K562 (cell line): ENCODE results near the gene HEG1. TPM values are rescaled to one million over a fixed set of nuclear protein-coding genes. Genes with fewer than 3 reads are reported as not detected.

Experiments used
- ATAC-seq: fragments of 200-7000 bp; cut with Tn5 transposase; 3 replicates; pipeline ENCODE4 v1.9.1; 2020; ENCODE audit warnings: moderate library complexity
- BruUV-seq: library from RNA; stranded (reverse); fragments of 400-500 nt; replicated peaks from 2 replicates; lab custom pipeline; 2021; lab: Mats Ljungman, UMichigan
- CTCF ChIA-PET: fragments of 300-600 bp; formaldehyde crosslinking; extraction: SDS; loops from one replicate; lab custom pipeline; 2021; ENCODE audit warnings: low intra/inter-chr PET ratio; lab: Yijun Ruan, JAX
- POLR2A ChIA-PET: fragments of 300-600, 350-650 bp; sonication (Branson Sonifier 250); formaldehyde crosslinking; extraction: SDS; loops from one replicate; lab custom pipeline; 2021; ENCODE audit warnings: antibody characterized with exemption, inconsistent platforms; lab: Yijun Ruan, JAX
- DNase-seq, 4 experiments: peaks; one replicate each; pipeline versions ENCODE4 v3.0.0 to v3.0.0-alpha.2; 2011 to 2018; ENCODE audit warnings: low spot score in 3 of 4, mixed read lengths in 3 of 4; ENCODE audit errors: extremely low read depth in 1 of 4
- FAIRE-seq: peaks from 2 replicates; lab custom pipeline; 2011; peaks lifted over from hg19 to GRCh38; lab: Jason Lieb, UNC
- H2AFZ ChIP-seq: 2 replicates; pipeline ENCODE4 v1.6.0; 2011; ENCODE audit warnings: low read depth, low read length, control low read depth, inconsistent platforms
- H3K27ac ChIP-seq: fragments of 200-600 bp; 3 replicates; pipeline ENCODE4 v1.8.0; 2011; ENCODE audit warnings: low read depth, mild to moderate bottlenecking, control low read depth, inconsistent platforms, low read length, moderate library complexity, mixed read lengths; ENCODE audit errors: extremely low read depth
- H3K27me3 ChIP-seq, 2 experiments: fragments of 300-600 bp in 1 of 2; 2 replicates in 1 of 2; 3 replicates in 1 of 2; pipeline versions ENCODE4 v1.6.0 to v1.8.0; 2011; ENCODE audit warnings: inconsistent platforms in 2 of 2, low read length in 2 of 2, mild to moderate bottlenecking in 1 of 2, mixed read lengths in 1 of 2, moderate library complexity in 1 of 2; ENCODE audit not compliant: control insufficient read depth in 2 of 2, insufficient read depth in 2 of 2
- H3K36me3 ChIP-seq: fragments of 300-600 bp; 3 replicates; pipeline ENCODE4 v1.8.0; 2011; ENCODE audit warnings: mild to moderate bottlenecking, low read length, inconsistent platforms; ENCODE audit not compliant: control insufficient read depth, insufficient read depth
- H3K4me1 ChIP-seq, 2 experiments: fragments of 200-600 bp in 1 of 2; replicated peaks in 1 of 2; 2 replicates in 1 of 2; 3 replicates in 1 of 2; pipeline versions ENCODE4 v1.5.1 to v1.8.0; 2011; ENCODE audit warnings: inconsistent platforms in 2 of 2, low read length in 2 of 2, mild to moderate bottlenecking in 1 of 2, mixed read lengths in 1 of 2, moderate library complexity in 1 of 2; ENCODE audit not compliant: control insufficient read depth in 2 of 2, insufficient read depth in 2 of 2
- H3K4me2 ChIP-seq: 2 replicates; pipeline ENCODE4 v1.6.1; 2011; ENCODE audit warnings: low read length, control low read depth, inconsistent platforms, mixed read lengths; ENCODE audit not compliant: insufficient read depth
- H3K4me3 ChIP-seq: fragments of 200-600 bp; sonication (generic), shearing (Covaris generic); 2 replicates; pipeline ENCODE4 v1.5.1; 2016; ENCODE audit warnings: control low read depth, inconsistent platforms
- H3K79me2 ChIP-seq: fragments of 200-600 bp; 3 replicates; pipeline ENCODE4 v1.8.0; 2011; ENCODE audit warnings: low read length, inconsistent platforms; ENCODE audit not compliant: control insufficient read depth, insufficient read depth
- H3K9ac ChIP-seq, 2 experiments: 2 replicates each; pipeline versions ENCODE4 v1.6.0 to v1.6.1; 2011; ENCODE audit warnings: low read depth in 2 of 2, low read length in 2 of 2, control low read depth in 1 of 2, inconsistent platforms in 1 of 2, mild to moderate bottlenecking in 1 of 2, mixed read lengths in 1 of 2; ENCODE audit not compliant: insufficient read depth in 1 of 2
- H3K9me1 ChIP-seq: one replicate; pipeline ENCODE4 v1.6.0; 2011; ENCODE audit warnings: inconsistent platforms, mild to moderate bottlenecking, low read length, moderate library complexity; ENCODE audit not compliant: control insufficient read depth, insufficient read depth
- H3K9me3 ChIP-seq: replicated peaks from 2 replicates; pipeline ENCODE4 v1.5.1; 2011; ENCODE audit warnings: low read depth, low read length, inconsistent platforms; ENCODE audit not compliant: control insufficient read depth, insufficient read depth
- H4K20me1 ChIP-seq: replicated peaks from 2 replicates; pipeline ENCODE4 v1.6.1; 2011; ENCODE audit warnings: low read length, inconsistent platforms, mixed read lengths; ENCODE audit not compliant: control insufficient read depth, insufficient read depth
- FOXA1 ChIP-seq: fragments of 450-650 bp; IDR thresholded peaks from 2 replicates; pipeline ENCODE4 v1.6.1; 2016; ENCODE audit warnings: mild to moderate bottlenecking, borderline replicate concordance
- IRF2 ChIP-seq: sonication (generic); formaldehyde crosslinking; IDR thresholded peaks from 2 replicates; pipeline ENCODE4 v1.8.1; 2022; ENCODE audit warnings: mild to moderate bottlenecking, missing genetic modification reagents
- KLF1 ChIP-seq: fragments of 450-650 bp; IDR thresholded peaks from 2 replicates; pipeline ENCODE4 v1.6.1; 2016; ENCODE audit warnings: missing genetic modification characterization, missing compliant biosample characterization
- MAFK ChIP-seq: IDR thresholded peaks from 2 replicates; pipeline ENCODE4 v1.6.1; 2011; ENCODE audit warnings: low read length, improper control_type of control experiment
- NR2F6 ChIP-seq: fragments of 450-650 bp; formaldehyde crosslinking; IDR thresholded peaks from 2 replicates; pipeline ENCODE4 v1.4.0; 2020; ENCODE audit warnings: mild to moderate bottlenecking
- POLR3A ChIP-seq: IDR thresholded peaks from 2 replicates; pipeline ENCODE4 v1.6.1; 2011; ENCODE audit warnings: borderline replicate concordance, mild to moderate bottlenecking, moderate library complexity; ENCODE audit not compliant: insufficient read length, insufficient read depth; ENCODE audit errors: extremely low read depth
- PYGO2 ChIP-seq: fragments of 450-650 bp; IDR thresholded peaks from 2 replicates; pipeline ENCODE4 v1.6.1; 2016; ENCODE audit warnings: mild to moderate bottlenecking, missing genetic modification characterization, moderate library complexity, missing compliant biosample characterization
- SIRT6 ChIP-seq: IDR thresholded peaks from one replicate; pipeline ENCODE4 v1.6.1; 2012; ENCODE audit warnings: low read depth, mild to moderate bottlenecking, control low read depth, inconsistent platforms, low read length, moderate library complexity
- SNIP1 ChIP-seq: fragments of 450-650 bp; IDR thresholded peaks from 2 replicates; pipeline ENCODE4 v1.7.1; 2017; ENCODE audit warnings: low read depth, mild to moderate bottlenecking
- YBX1 ChIP-seq: fragments of 450-650 bp; IDR thresholded peaks from 2 replicates; pipeline ENCODE4 v1.7.1; 2016; ENCODE audit warnings: mild to moderate bottlenecking
- ZFX ChIP-seq: sonication (generic); formaldehyde crosslinking; IDR thresholded peaks from 2 replicates; pipeline ENCODE4 v1.8.0; 2022; ENCODE audit warnings: mild to moderate bottlenecking, missing genetic modification reagents, moderate library complexity
- ZNF197 ChIP-seq: fragments of 200-800 bp; sonication (Bioruptor generic); IDR thresholded peaks from 2 replicates; pipeline ENCODE4 v1.6.1; 2016; ENCODE audit warnings: low read depth, missing genetic modification characterization, missing compliant biosample characterization
- ZNF644 ChIP-seq: fragments of 200-800 bp; sonication (Bioruptor generic); IDR thresholded peaks from 2 replicates; pipeline ENCODE4 v1.6.1; 2016; ENCODE audit warnings: low read depth, missing genetic modification characterization, missing compliant biosample characterization
- WGBS: fragments of 100-300 bp; shearing (Covaris generic); methylation state at CpG from one replicate; pipeline ENCODE4 v1.1.6; 2016; ENCODE audit warnings: low coverage, mixed read lengths; ENCODE audit not compliant: insufficient coverage; ENCODE audit errors: missing lambda C conversion rate; 5-methylcytosine and 5-hydroxymethylcytosine counted together
- in situ Hi-C: fragments of 300-500 bp; cut with MboI; formaldehyde crosslinking; loops from 4 replicates; pipeline ENCODE4 v1.15.0; 2018; ENCODE audit warnings: inconsistent platforms, mixed read lengths
- intact Hi-C: fragments of 100-400 bp; cut with micrococcal nuclease; formaldehyde crosslinking; loops from 2 replicates; pipeline ENCODE4 v1.14.2; 2022
- polyA plus RNA-seq, 8 experiments: library from polyadenylated mRNA; depleted of rRNA in 4 of 8; stranded (reverse) in 5 of 8; unstranded in 3 of 8; fragments of >200 nt; fragmentation: Nextera tagmentation in 2 of 8; fragmentation: Illumina TruSeq in 1 of 8; extraction: Ambion mirVana in 2 of 8; extraction: Trizol in 1 of 8; gene quantifications; 2 replicates each; pipeline versions ENCODE4 v1.2.1 to v1.2.3, GENCODE V29; 2011 to 2014; ENCODE audit warnings: inconsistent platforms in 1 of 8, missing spikeins in 1 of 8
- total RNA-seq, 7 experiments: library from RNA; depleted of rRNA in 6 of 7; stranded (reverse); fragments of >200 nt in 6 of 7; fragmentation: Illumina TruSeq in 2 of 7; extraction: Trizol in 2 of 7; gene quantifications; 2 replicates each; pipeline versions ENCODE4 v1.2.1 to v1.2.3, GENCODE V29; 2011 to 2021; ENCODE audit warnings: low replicate concordance in 1 of 7
- TF ChIP-seq, protein P1 (sequence below): fragments of 450-650 bp; formaldehyde crosslinking; IDR thresholded peaks from 2 replicates; pipeline ENCODE4 v1.4.0; 2020; ENCODE audit warnings: mild to moderate bottlenecking, mixed read lengths
- TF ChIP-seq, protein P2 (sequence below): fragments of 450-650 bp; formaldehyde crosslinking; IDR thresholded peaks from 2 replicates; pipeline ENCODE4 v1.4.0; 2020; ENCODE audit warnings: mild to moderate bottlenecking, moderate library complexity

The HEG1 gene
- total and polyA plus RNA-seq, 9 of the 15 experiments (the other 6 are each of a cell fraction or from before 2014, with no cell fraction given): 0.24 TPM; not detected in 8

DNA sequence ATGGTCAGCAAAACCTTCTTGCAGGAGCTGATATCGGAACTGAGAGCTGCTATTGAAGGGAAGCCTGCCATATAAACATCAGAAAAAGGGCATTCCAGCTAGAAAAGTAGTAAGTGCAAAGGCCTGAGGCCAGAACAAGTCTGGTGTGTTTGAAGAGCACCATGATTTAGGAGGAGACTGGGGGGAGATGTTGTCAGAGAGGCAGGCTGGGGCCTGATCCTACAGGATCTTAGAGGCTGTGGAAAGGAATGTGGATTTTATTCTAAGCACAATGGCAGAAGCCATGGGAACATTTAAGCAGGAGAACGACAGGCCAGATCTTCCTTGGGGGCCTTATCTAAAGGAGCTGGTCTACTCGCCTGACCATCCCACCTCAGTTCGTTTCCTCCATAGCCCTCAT lies 116.1 kb downstream of the HEG1 start:
- DNase-seq (no peak), ATAC-seq (no peak), FAIRE-seq (no peak)
- in situ Hi-C loops: no loop called here
- Histone ChIP-seq H3K4me1 (no peaks in the 10 kb centered on the region; a peak in 1 of 5 replicates), H2AFZ (no peak overlapping the region), H3K9ac (no peak overlapping the region), H3K4me3 (no peak overlapping the region), H3K9me1 (no peaks in the 10 kb centered on the region), H3K27me3 (peaks cover 0 to 4% of the 10 kb centered on the region in 2 experiments; a peak in 1 of 5 replicates), H3K4me2 (no peak overlapping the region), H3K36me3 (no peaks in the 10 kb centered on the region), H3K79me2 (no peaks in the 10 kb centered on the region), H3K27ac (no peak overlapping the region), H4K20me1 (no peaks in the 10 kb centered on the region), H3K9me3 (no peaks in the 10 kb centered on the region)
- no TSS peak for BruUV-seq
- POLR2A ChIA-PET: no interaction called here
- no peak for TF ChIP-seq ZNF644 (tag)
- no peak for TF ChIP-seq SNIP1
- TF ChIP-seq IRF2 (CRISPR knock-in tag): no peak
- TF ChIP-seq SIRT6: no peak
- no peak for TF ChIP-seq MAFK
- no peak for TF ChIP-seq FOXA1
- CTCF ChIA-PET: no interaction called here
- intact Hi-C loops: no loop called here
- WGBS: 0% methylated on average over 4 of the region's 4 CpGs

DNA sequence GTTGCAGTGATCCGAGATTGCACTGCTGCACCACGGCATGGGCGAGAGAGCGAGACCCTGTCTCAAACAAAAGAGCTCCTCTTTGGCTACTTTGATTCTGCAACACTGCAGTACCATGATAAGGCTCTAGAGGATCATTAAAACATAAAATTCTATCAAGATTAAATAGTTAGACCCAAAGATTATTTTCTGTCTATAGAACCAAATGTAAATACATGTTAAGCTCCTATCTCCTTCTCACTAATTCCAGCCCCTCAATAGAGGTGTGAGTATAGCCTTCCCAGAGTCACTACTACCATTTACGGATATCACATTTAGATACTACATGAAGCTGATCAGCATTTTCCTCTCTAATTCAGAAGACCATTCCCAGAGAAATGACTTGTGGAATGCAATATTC lies 116.9 kb downstream of the HEG1 start:
- Histone ChIP-seq H3K9ac (no peak overlapping the region), H3K27me3 (peaks cover 0 to 4% of the 10 kb centered on the region in 2 experiments; a peak in 1 of 5 replicates), H3K4me1 (no peaks in the 10 kb centered on the region; a peak in 1 of 5 replicates), H3K27ac (no peak overlapping the region), H3K9me3 (no peaks in the 10 kb centered on the region), H3K4me3 (no peak overlapping the region), H3K36me3 (no peaks in the 10 kb centered on the region), H3K79me2 (no peaks in the 10 kb centered on the region), H3K9me1 (no peaks in the 10 kb centered on the region), H2AFZ (no peak overlapping the region), H4K20me1 (no peaks in the 10 kb centered on the region), H3K4me2 (no peak overlapping the region)
- WGBS: 0% methylated on average over 3 of the region's 5 CpGs
- intact Hi-C loops: no loop called here
- BruUV-seq: no TSS peak
- ATAC-seq (no peak), DNase-seq (no peak), FAIRE-seq (no peak)
- in situ Hi-C loops: no loop called here
- TF ChIP-seq ZNF197 (CRISPR knock-in tag): no peak
- no peak for TF ChIP-seq NR2F6
- TF ChIP-seq KLF1: no peak
- no peak for TF ChIP-seq PYGO2 (tag)
- TF ChIP-seq, protein P1, sequence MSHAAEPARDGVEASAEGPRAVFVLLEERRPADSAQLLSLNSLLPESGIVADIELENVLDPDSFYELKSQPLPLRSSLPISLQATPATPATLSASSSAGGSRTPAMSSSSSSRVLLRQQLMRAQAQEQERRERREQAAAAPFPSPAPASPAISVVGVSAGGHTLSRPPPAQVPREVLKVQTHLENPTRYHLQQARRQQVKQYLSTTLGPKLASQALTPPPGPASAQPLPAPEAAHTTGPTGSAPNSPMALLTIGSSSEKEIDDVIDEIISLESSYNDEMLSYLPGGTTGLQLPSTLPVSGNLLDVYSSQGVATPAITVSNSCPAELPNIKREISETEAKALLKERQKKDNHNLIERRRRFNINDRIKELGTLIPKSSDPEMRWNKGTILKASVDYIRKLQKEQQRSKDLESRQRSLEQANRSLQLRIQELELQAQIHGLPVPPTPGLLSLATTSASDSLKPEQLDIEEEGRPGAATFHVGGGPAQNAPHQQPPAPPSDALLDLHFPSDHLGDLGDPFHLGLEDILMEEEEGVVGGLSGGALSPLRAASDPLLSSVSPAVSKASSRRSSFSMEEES: no peak
- no peak for TF ChIP-seq POLR3A
- TF ChIP-seq, protein P2, sequence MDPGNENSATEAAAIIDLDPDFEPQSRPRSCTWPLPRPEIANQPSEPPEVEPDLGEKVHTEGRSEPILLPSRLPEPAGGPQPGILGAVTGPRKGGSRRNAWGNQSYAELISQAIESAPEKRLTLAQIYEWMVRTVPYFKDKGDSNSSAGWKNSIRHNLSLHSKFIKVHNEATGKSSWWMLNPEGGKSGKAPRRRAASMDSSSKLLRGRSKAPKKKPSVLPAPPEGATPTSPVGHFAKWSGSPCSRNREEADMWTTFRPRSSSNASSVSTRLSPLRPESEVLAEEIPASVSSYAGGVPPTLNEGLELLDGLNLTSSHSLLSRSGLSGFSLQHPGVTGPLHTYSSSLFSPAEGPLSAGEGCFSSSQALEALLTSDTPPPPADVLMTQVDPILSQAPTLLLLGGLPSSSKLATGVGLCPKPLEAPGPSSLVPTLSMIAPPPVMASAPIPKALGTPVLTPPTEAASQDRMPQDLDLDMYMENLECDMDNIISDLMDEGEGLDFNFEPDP (CRISPR knock-in tag): no peak
- TF ChIP-seq YBX1: no peak
- no peak for TF ChIP-seq ZFX (CRISPR knock-in tag)
- ChIA-PET POLR2A (no interaction called here), CTCF (no interaction called here)
